ENCODE data around the gene SERINC2.
"Not testable (repeated sequence)": the region's sequence is repeated elsewhere in the genome, so short reads cannot be mapped to it uniquely, and the experiment has no call there.

SERINC2 gene

GRCh38 chr1:31416101-31416736, 3.2 kb downstream of the SERINC2 start:
- no peak for DNase-seq

DNA sequence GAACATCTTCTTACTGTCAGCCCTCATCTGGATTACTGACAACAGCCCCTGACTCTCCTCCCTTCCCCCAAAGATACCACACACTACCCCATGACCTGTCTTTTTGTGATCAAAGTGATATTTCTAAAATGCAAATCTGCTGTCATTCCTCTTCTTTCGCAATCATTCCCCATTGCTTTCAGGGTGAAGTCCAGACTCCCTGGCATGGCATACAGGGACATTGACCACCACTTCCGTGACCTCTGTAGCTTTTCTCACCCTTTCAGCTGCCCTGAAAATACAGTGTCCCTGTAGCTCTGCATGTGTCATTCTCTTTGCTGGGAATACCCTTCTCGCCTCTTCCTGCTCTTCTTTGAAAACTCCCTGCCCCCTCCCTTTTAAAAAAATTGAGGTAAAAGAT, 4.1 kb downstream of the SERINC2 start:
- no peak for DNase-seq

DNA sequence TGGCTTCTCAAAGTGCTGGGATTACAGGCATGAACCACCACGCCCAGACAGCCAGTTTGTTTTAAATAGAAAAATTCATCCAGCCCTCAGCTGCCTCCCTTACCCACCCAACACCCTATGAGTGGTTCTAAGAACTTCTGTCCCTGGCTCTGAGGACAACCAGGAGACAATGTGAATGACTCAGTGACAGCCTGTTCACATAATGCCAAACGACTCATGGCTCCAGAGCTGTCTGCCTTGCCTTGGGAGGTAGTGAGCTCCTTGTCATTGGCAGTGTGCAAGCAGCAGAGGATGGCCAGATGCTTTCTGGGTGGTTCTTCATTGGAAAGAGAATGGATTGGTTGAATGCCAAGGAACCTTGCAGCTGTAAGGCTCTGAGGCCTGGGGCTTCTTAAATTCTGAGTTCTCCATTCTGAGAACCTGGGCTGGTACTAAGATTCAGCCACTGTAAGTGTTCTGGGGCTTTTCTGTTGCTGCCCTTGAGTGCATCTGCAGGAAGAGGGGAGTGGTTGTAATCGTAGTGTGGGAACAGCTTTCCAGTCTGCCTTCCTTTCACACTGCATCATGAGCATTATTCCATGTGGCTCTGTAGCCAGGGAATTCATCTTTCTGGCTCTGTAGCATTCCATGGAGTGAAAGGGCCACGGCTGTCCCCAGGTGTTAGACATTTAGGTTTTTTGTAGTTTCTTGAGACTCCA, 5.8 kb downstream of the SERINC2 start:
- DNase-seq: no peak

GRCh38 chr1:31420716-31421115, 7.7 kb downstream of the SERINC2 start:
- no peak for DNase-seq

GRCh38 chr1:31421371-31422040, 8.5 kb downstream of the SERINC2 start:
- no peak for DNase-seq

GRCh38 chr1:31422505-31423319, 9.7 kb downstream of the SERINC2 start:
- DNase-seq: no peak

GRCh38 chr1:31423418-31423947, 10.5 kb downstream of the SERINC2 start:
- no peak for DNase-seq

- DNase-seq: no peak
Measured at GRCh38 chr1:31424568-31424967, 11.6 kb downstream of the SERINC2 start.

DNA sequence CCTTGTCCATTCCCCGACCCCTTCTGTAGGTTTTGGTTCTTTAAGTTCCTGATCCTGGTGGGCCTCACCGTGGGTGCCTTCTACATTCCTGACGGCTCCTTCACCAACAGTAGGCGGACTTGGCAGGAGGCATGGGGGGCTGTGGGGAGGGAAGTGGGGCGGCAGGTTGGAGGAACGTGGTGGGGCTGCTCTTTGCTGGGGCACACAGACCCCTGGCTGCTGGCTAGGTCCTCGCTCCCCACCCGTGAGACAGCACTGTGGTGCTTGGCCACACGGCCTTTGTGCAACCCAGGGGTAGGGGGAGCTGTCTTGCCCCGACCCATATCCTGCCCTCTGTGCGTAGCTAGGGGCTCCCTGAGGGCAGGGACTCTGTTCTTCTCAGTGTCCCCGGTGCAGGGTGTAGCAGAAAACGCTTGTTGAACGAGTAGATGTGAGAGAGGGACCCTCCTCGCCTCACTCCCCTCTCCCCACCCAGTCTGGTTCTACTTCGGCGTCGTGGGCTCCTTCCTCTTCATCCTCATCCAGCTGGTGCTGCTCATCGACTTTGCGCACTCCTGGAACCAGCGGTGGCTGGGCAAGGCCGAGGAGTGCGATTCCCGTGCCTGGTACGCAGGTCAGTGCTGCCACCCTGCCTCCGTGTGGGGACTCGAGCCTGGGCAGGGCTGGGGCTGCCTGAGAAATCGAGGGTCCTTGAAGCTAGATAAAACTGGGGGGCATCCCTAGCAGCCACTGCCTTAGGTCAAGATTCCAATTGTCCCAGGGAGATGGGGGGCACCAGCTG, 12.5 kb downstream of the SERINC2 start:
- no peak for DNase-seq

DNA sequence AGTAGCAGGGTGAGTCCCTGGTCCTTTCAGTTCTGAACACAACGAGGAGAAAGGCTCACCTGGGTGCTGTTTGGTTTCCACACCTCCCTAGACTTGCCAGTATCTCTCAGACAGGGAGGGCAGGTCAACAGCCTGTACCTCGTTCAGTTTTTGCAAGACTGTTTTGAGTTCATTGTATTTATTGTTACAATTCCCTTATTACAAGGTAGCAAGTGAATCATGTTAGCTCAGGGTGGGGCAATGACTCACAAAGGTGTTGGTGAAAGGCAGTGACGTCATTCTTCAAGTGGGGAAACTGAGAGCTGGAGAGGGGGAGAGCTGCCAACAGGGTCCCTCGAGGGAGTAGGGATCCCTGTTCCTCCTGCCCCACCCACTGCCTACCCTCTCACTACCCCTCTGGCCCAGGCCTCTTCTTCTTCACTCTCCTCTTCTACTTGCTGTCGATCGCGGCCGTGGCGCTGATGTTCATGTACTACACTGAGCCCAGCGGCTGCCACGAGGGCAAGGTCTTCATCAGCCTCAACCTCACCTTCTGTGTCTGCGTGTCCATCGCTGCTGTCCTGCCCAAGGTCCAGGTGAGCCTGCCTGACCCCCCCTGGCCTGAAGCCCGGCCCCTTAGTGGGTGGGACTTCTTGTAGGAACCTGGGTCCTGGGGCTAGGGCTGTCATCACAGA, 13.4 kb downstream of the SERINC2 start:
- no peak for DNase-seq

GRCh38 chr1:31427322-31427721, 14.3 kb downstream of the SERINC2 start:
- DNase-seq: no peak

- no peak for DNase-seq
Measured at GRCh38 chr1:31428436-31429221, 15.6 kb downstream of the SERINC2 start.

- no peak for DNase-seq
Measured at GRCh38 chr1:31429583-31429982, 16.6 kb downstream of the SERINC2 start.

DNA sequence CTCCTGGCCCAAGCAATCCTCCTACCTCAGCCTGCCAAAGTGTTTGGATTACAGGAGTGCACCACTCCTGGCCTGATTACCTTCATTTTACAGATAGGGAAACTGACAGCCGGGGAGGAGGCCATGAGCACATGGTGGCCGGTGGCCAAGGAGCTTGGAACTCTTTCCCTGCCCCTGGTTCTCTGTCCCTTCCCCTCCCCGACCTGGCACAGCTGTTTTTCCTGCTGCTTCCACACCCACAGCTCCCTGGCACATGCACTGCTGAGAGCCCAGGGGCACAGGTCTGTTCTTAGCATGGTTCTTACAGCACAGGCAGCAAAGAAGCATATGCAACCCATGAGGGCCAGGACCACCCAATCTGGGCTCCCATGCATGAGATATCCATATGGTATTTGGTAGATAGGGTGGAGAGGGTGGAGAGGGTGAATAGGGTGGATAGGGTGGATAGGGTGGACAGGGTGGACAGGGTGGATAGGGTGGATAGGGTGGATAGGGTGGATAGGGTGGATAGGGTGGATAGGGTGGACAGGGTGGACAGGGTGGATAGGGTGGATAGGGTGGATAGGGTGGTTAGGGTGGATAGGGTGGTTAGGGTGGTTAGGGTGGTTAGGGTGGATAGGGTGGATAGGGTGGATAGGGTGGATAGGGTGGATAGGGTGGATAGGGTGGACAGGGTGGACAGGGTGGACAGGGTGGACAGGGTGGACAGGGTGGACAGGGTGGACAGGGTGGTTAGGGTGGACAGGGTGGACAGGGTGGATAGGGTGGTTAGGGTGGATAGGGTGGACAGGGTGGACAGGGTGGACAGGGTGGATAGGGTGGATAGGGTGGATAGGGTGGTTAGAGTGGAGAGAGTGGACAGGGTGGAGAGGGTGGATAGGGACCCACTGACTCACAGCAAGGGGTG, 18.6 kb downstream of the SERINC2 start:
- DNase-seq: not testable (repeated sequence)

- no peak for DNase-seq
Measured at GRCh38 chr1:31432592-31433395, 19.8 kb downstream of the SERINC2 start.

GRCh38 chr1:31433396-31433930, 20.4 kb downstream of the SERINC2 start:
- no peak for DNase-seq

DNA sequence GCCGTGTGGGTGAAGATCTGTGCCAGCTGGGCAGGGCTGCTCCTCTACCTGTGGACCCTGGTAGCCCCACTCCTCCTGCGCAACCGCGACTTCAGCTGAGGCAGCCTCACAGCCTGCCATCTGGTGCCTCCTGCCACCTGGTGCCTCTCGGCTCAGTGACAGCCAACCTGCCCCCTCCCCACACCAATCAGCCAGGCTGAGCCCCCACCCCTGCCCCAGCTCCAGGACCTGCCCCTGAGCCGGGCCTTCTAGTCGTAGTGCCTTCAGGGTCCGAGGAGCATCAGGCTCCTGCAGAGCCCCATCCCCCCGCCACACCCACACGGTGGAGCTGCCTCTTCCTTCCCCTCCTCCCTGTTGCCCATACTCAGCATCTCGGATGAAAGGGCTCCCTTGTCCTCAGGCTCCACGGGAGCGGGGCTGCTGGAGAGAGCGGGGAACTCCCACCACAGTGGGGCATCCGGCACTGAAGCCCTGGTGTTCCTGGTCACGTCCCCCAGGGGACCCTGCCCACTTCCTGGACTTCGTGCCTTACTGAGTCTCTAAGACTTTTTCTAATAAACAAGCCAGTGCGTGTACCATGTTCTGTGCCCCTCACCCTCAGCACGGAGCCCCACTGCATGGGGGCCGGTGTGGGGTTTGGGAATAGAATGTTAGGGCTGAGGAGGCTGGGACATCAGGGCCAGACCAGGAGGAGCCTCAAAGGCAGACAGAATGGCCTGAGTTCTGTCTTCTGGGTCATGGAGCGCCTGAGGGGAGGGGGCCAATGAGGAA, 21.3 kb downstream of the SERINC2 start:
- no peak for DNase-seq

GRCh38 chr1:31434979-31435378, 22.0 kb downstream of the SERINC2 start:
- no peak for DNase-seq

Data from SIG-M5 (cell line).